IMR-90 (cell line): ENCODE data around the gene GMNN.

Source experiments
- CEBPB ChIP-seq: IDR thresholded peaks from 2 replicates; pipeline ENCODE4 v1.6.1; 2012; ENCODE audit warnings: low read depth, low read length, improper control_type of control experiment
- CTCF ChIP-seq: conservative IDR thresholded peaks from 2 replicates; pipeline ENCODE4 v1.5.1; 2012; ENCODE audit warnings: mild to moderate bottlenecking, low read depth, low read length, improper control_type of control experiment
- ELK1 ChIP-seq: fragments of 150-350 bp; IDR thresholded peaks from 2 replicates; pipeline ENCODE4 v1.6.1; 2016; ENCODE audit warnings: low read depth, mild to moderate bottlenecking, low read length, moderate library complexity, borderline replicate concordance
- MAFK ChIP-seq: IDR thresholded peaks from 2 replicates; pipeline ENCODE4 v1.6.1; 2012; ENCODE audit warnings: low read depth, low read length, improper control_type of control experiment
- MAZ ChIP-seq: IDR thresholded peaks from 2 replicates; pipeline ENCODE4 v1.6.1; 2012; ENCODE audit warnings: low read depth, mild to moderate bottlenecking, low read length, improper control_type of control experiment, moderate library complexity, borderline replicate concordance
- MXI1 ChIP-seq: IDR thresholded peaks from 2 replicates; pipeline ENCODE4 v1.6.1; 2012; ENCODE audit warnings: low read depth, mild to moderate bottlenecking, low read length, moderate library complexity, borderline replicate concordance
- POLR2A ChIP-seq: IDR thresholded peaks from 2 replicates; pipeline ENCODE4 v1.6.1; 2012; ENCODE audit warnings: mild to moderate bottlenecking, low read depth, low read length
- RCOR1 ChIP-seq: IDR thresholded peaks from 2 replicates; pipeline ENCODE4 v1.6.1; 2012; ENCODE audit warnings: mild to moderate bottlenecking, low read length, improper control_type of control experiment; ENCODE audit not compliant: insufficient replicate concordance
- RFX5 ChIP-seq: IDR thresholded peaks from 2 replicates; pipeline ENCODE4 v1.8.0; 2012; ENCODE audit warnings: low read depth, mild to moderate bottlenecking, low read length, moderate library complexity
- SMC3 ChIP-seq: fragments of 150-350 bp; IDR thresholded peaks from 2 replicates; pipeline ENCODE4 v1.6.1; 2016; ENCODE audit warnings: low read depth, mild to moderate bottlenecking, antibody characterized with exemption, low read length, moderate library complexity
- USF2 ChIP-seq: fragments of 150-350 bp; IDR thresholded peaks from 2 replicates; pipeline ENCODE4 v1.6.1; 2017; ENCODE audit warnings: mild to moderate bottlenecking, antibody characterized with exemption, low read length, low read depth

- TF ChIP-seq MAZ = no peak
- TF ChIP-seq POLR2A = no peak
- TF ChIP-seq CTCF = no peak
- no peak for TF ChIP-seq RCOR1
- TF ChIP-seq USF2 = no peak
- TF ChIP-seq SMC3 = no peak
- no peak for TF ChIP-seq ELK1
- no peak for TF ChIP-seq MXI1
- TF ChIP-seq RFX5 = no peak
- no peak for TF ChIP-seq CEBPB
- TF ChIP-seq MAFK = no peak
Measured at GRCh38 chr6:24788031-24788665, 13.4 kb downstream of the GMNN start.
